A549 (cell line): ENCODE measurements around the gene TACC2. TPM values are rescaled to one million over a fixed set of nuclear protein-coding genes. Genes with fewer than 3 reads are reported as not detected.

Source experiments
- ATAC-seq, 2 experiments: fragments of 200-7000 bp in 1 of 2; fragments of >200 bp in 1 of 2; cut with Nextera tagmentation in 1 of 2; cut with Tn5 transposase in 1 of 2; 3 replicates each; pipeline versions ENCODE4 v1.8.0 to v1.9.1; 2018 to 2020; ENCODE audit warnings: mild to moderate bottlenecking in 1 of 2, moderate library complexity in 1 of 2
- CTCF ChIA-PET: fragments of 300-600 bp; sonication (Branson Sonifier 250); formaldehyde crosslinking; extraction: SDS; loops from one replicate; lab custom pipeline; 2021; ENCODE audit warnings: antibody characterized with exemption, inconsistent platforms; lab: Yijun Ruan, JAX
- POLR2A ChIA-PET: fragments of 350-600 bp; formaldehyde crosslinking; extraction: SDS; loops from one replicate; lab custom pipeline; 2021; ENCODE audit warnings: antibody characterized with exemption, inconsistent platforms; lab: Yijun Ruan, JAX
- DNase-seq, 2 experiments: peaks; one replicate each; pipeline versions ENCODE4 v3.0.0 to v3.0.0-alpha.2; 2011 to 2016; ENCODE audit warnings: low read depth in 1 of 2, low spot score in 1 of 2
- FAIRE-seq: peaks from 2 replicates; lab custom pipeline; 2011; peaks lifted over from hg19 to GRCh38; lab: Jason Lieb, UNC
- H3K27ac ChIP-seq, 2 experiments: fragments of >200 bp; sonication (Bioruptor Twin); formaldehyde crosslinking; 3 replicates each; pipeline ENCODE4 v1.5.1; 2016 to 2017
- H3K4me1 ChIP-seq: fragments of >200 bp; sonication (Bioruptor Twin); formaldehyde crosslinking; 3 replicates; pipeline ENCODE4 v1.6.1; 2016
- H3K4me2 ChIP-seq: fragments of >200 bp; sonication (Bioruptor Twin); formaldehyde crosslinking; 3 replicates; pipeline ENCODE4 v1.6.1; 2016
- H3K4me3 ChIP-seq: fragments of >200 bp; sonication (Bioruptor Twin); formaldehyde crosslinking; 3 replicates; pipeline ENCODE4 v1.5.1; 2016
- H3K9me3 ChIP-seq: fragments of >200 bp; sonication (Bioruptor Twin); formaldehyde crosslinking; 3 replicates; pipeline ENCODE4 v1.6.1; 2016
- CBX8 ChIP-seq: fragments of 200-600 bp; sonication (generic); IDR thresholded peaks from 2 replicates; pipeline ENCODE4 v1.6.1; 2016
- CHD2 ChIP-seq: fragments of 150-350 bp; IDR thresholded peaks from 2 replicates; pipeline ENCODE4 v1.6.1; 2014; ENCODE audit warnings: low read length; ENCODE audit not compliant: partially characterized antibody
- CTCF ChIP-seq: fragments of >200 bp; sonication (Bioruptor Twin); formaldehyde crosslinking; IDR thresholded peaks from 3 replicates; pipeline ENCODE4 v1.5.1; 2016
- E2F6 ChIP-seq: IDR thresholded peaks from 2 replicates; pipeline ENCODE4 v1.6.1; 2012; ENCODE audit warnings: low read depth, borderline replicate concordance
- ELK1 ChIP-seq: fragments of 150-350 bp; IDR thresholded peaks from 2 replicates; pipeline ENCODE4 v1.6.1; 2014; ENCODE audit warnings: low read depth, mild to moderate bottlenecking, low read length
- ESRRA ChIP-seq: fragments of 150-350 bp; IDR thresholded peaks from 2 replicates; pipeline ENCODE4 v1.6.1; 2014; ENCODE audit warnings: mild to moderate bottlenecking, low read length, borderline replicate concordance
- HEYL ChIP-seq: fragments of 250-450 bp; sonication (Bioruptor Pico); IDR thresholded peaks from 2 replicates; pipeline ENCODE4 v1.8.0; 2021; ENCODE audit warnings: mild to moderate bottlenecking, moderate library complexity
- HOXA7 ChIP-seq: fragments of 250-450 bp; sonication (Bioruptor Pico); IDR thresholded peaks from 2 replicates; pipeline ENCODE4 v1.5.0; 2020; ENCODE audit warnings: mild to moderate bottlenecking, moderate library complexity
- JUN ChIP-seq, 2 experiments: fragments of >200 bp; sonication (Bioruptor Twin); formaldehyde crosslinking; IDR thresholded peaks; 2 replicates in 1 of 2; 3 replicates in 1 of 2; pipeline ENCODE4 v1.6.1; 2016 to 2017
- KDM1A ChIP-seq: fragments of 200-600 bp; sonication (generic); IDR thresholded peaks from 2 replicates; pipeline ENCODE4 v1.6.1; 2016; ENCODE audit warnings: low read depth, mild to moderate bottlenecking
- MAFK ChIP-seq: fragments of 450-650 bp; IDR thresholded peaks from 2 replicates; pipeline ENCODE4 v1.6.1; 2014; ENCODE audit not compliant: partially characterized antibody
- NPAS2 ChIP-seq: fragments of 250-450 bp; sonication (Bioruptor Pico); IDR thresholded peaks from 2 replicates; pipeline ENCODE4 v1.8.0; 2022; ENCODE audit warnings: mild to moderate bottlenecking, moderate library complexity, borderline replicate concordance
- PBX3 ChIP-seq: IDR thresholded peaks from 2 replicates; pipeline ENCODE4 v1.6.1; 2012
- PHF8 ChIP-seq: fragments of 200-600 bp; sonication (generic); IDR thresholded peaks from 2 replicates; pipeline ENCODE4 v1.6.1; 2016; ENCODE audit warnings: low read depth, mild to moderate bottlenecking, antibody characterized with exemption, moderate library complexity, borderline replicate concordance
- ZFP36 ChIP-seq: fragments of 450-650 bp; IDR thresholded peaks from 2 replicates; pipeline ENCODE4 v1.6.1; 2014; ENCODE audit warnings: borderline replicate concordance; ENCODE audit not compliant: partially characterized antibody
- ZNF302 ChIP-seq: fragments of 250-450 bp; sonication (Bioruptor Pico); IDR thresholded peaks from 2 replicates; pipeline ENCODE4 v1.9.0; 2021; ENCODE audit warnings: inconsistent platforms, mild to moderate bottlenecking, moderate library complexity
- WGBS: methylation state at CpG from one replicate; pipeline ENCODE4 v1.1.6; 2017; ENCODE audit errors: missing lambda C conversion rate; 5-methylcytosine and 5-hydroxymethylcytosine counted together
- polyA plus RNA-seq, 4 experiments: library from polyadenylated mRNA; depleted of rRNA in 3 of 4; stranded (reverse); fragments of >200 nt; fragmentation: RNase III in 1 of 4; extraction: RNeasy Plus Mini Kit Qiagen cat#74134 plus additional on column Dnase treatment in 1 of 4; gene quantifications; 2 replicates in 3 of 4; 3 replicates in 1 of 4; pipeline ENCODE4 v1.2.3, GENCODE V29; 2011 to 2017

Gene TACC2
- polyA plus RNA-seq, 2 of the 4 experiments (the other 2 are of a cell fraction), result 83.3 to 128 TPM

GRCh38 chr10:122255509-122256301 lies 266.7 kb downstream of the TACC2 start:
- WGBS, result 89% methylated on average over 14 of the region's 14 CpGs
- no peak overlapping the region for H3K4me3 ChIP-seq
- ATAC-seq, result no peak
- ChIA-PET POLR2A (no interaction called here), CTCF (interaction anchor here (0.6 to 8.3 kb wide), 3 partner anchors 9 to 184 kb away, joined by 3 to 64 read pairs (median 3); partner anchors contain the start of gene BTBD16)
- no peak for DNase-seq
- no peak for TF ChIP-seq CTCF
- no peak for TF ChIP-seq NPAS2 (CRISPR knock-in tag)
- TF ChIP-seq PHF8, result no peak
- no peak for TF ChIP-seq PBX3
- TF ChIP-seq KDM1A, result no peak
- TF ChIP-seq ESRRA, result no peak
- TF ChIP-seq CHD2, result no peak
- TF ChIP-seq ZFP36, result no peak
- TF ChIP-seq E2F6, result no peak
- no peak for TF ChIP-seq HEYL (CRISPR knock-in tag)
- no peak for TF ChIP-seq HOXA7
- TF ChIP-seq CBX8, result no peak
- no peak overlapping the region for H3K4me2 ChIP-seq
- H3K9me3 ChIP-seq, result no peaks in the 10 kb centered on the region
- no peak for FAIRE-seq
- no peak overlapping the region for H3K27ac ChIP-seq
- no peaks in the 10 kb centered on the region for H3K4me1 ChIP-seq

DNA sequence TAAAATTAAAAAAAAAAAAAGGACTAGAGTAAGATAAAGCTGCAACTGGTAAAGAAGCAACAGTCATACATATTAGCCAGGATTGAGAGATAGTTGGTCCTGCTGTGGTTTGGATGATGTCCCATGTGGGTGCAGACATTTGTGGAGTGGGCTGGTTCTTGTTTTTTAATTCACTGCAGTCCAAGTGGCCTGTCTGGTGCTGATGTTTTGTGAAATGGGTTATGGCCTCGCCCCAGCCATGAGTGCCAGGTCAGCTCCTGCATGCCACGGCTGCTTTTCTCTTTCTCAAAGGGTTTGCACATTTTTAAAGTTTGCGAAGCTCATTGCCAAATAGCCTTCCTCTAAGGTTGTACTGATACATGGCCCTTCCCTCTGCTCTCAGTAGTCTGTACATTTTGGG lies 268.1 kb downstream of the TACC2 start:
- Histone ChIP-seq H3K27ac (no peak overlapping the region), H3K4me2 (no peak overlapping the region), H3K4me3 (no peak overlapping the region), H3K4me1 (no peaks in the 10 kb centered on the region), H3K9me3 (peaks cover 12% of the 10 kb centered on the region)
- FAIRE-seq, result no peak
- POLR2A ChIA-PET, result no interaction called here
- WGBS, result 88% methylated on average over 3 of the region's 3 CpGs
- ATAC-seq, result no peak
- CTCF ChIA-PET, result interaction anchor here (8.3 kb wide), 1 partner anchor 12 kb away, joined by 64 read pairs; the partner anchor contains the start of gene BTBD16
- DNase-seq, result no peak
- TF ChIP-seq JUN (IDR thresholded peaks at IDR 0.05), result no peak

GRCh38 chr10:122258136-122259074 lies 269.4 kb downstream of the TACC2 start:
- ChIA-PET CTCF (interaction anchor here (0.5 to 8.3 kb wide), 5 partner anchors 11 to 490 kb away, joined by 3 to 64 read pairs (median 4); partner anchors contain the start of gene BTBD16), POLR2A (no interaction called here)
- Histone ChIP-seq H3K4me1 (peaks cover 3% of the 10 kb centered on the region), H3K4me3 (no peak overlapping the region), H3K4me2 (no peak overlapping the region), H3K27ac (no peak overlapping the region), H3K9me3 (peaks cover 21% of the 10 kb centered on the region)
- TF ChIP-seq ELK1, result no peak
- TF ChIP-seq CTCF, result no peak
- TF ChIP-seq ZNF302 (CRISPR knock-in tag), result no peak
- peak; percentile 66 for TF ChIP-seq MAFK
- WGBS, result 84% methylated on average over 23 of the region's 25 CpGs
- FAIRE-seq (no peak), ATAC-seq (peak; percentile 52 to 62), DNase-seq (no peak)
